Hindlimb muscle (tissue), 1 donor: ENCODE data around the gene PIH1D1. TPM values are rescaled to one million over a fixed set of nuclear protein-coding genes. Genes with fewer than 3 reads are reported as not detected.

Experiments
- polyA plus RNA-seq: library from polyadenylated mRNA; unstranded; fragments of 120-200 nt; gene quantifications from one replicate; pipeline ENCODE4 v1.2.1, GENCODE V29; 2013; ENCODE audit not compliant: insufficient read length

PIH1D1 gene
- polyA plus RNA-seq, 1 donor: 43.8 TPM

Other genes with a start within 250 kb of the PIH1D1 start
- gene SLC6A16, start 126.6 kb downstream of the PIH1D1 start, polyA plus RNA-seq: 1.9 TPM
- 18.5 TPM for gene CD37, start 116.4 kb downstream of the PIH1D1 start, polyA plus RNA-seq
- gene TEAD2, start 89.4 kb downstream of the PIH1D1 start, polyA plus RNA-seq: 72.1 TPM
- 2.4 TPM for gene DKKL1, start 87.9 kb downstream of the PIH1D1 start, polyA plus RNA-seq
- not detected for gene KASH5, start 63.6 kb downstream of the PIH1D1 start, polyA plus RNA-seq
- not detected for gene PTH2, start 28.4 kb downstream of the PIH1D1 start, polyA plus RNA-seq
- gene GFY, start 26.4 kb downstream of the PIH1D1 start, polyA plus RNA-seq: not detected
- gene SLC17A7, start 10.3 kb downstream of the PIH1D1 start, polyA plus RNA-seq: 0.76 TPM
- 14.8 TPM for gene ALDH16A1, start 1.4 kb upstream of the PIH1D1 start, polyA plus RNA-seq
- gene FLT3LG, start 22.4 kb upstream of the PIH1D1 start, polyA plus RNA-seq: 3.5 TPM
- 4,873 TPM for gene RPL13A, start 35.8 kb upstream of the PIH1D1 start, polyA plus RNA-seq
- gene RPS11, start 44.6 kb upstream of the PIH1D1 start, polyA plus RNA-seq: 3,298 TPM
- gene FCGRT, start 60.8 kb upstream of the PIH1D1 start, polyA plus RNA-seq: 178 TPM
- 44.5 TPM for gene RCN3, start 76.2 kb upstream of the PIH1D1 start, polyA plus RNA-seq
- 59.7 TPM for gene NOSIP, start 128.7 kb upstream of the PIH1D1 start, polyA plus RNA-seq
- 0.18 TPM for gene PRRG2, start 129.5 kb upstream of the PIH1D1 start, polyA plus RNA-seq
- 23.3 TPM for gene PRR12, start 139.4 kb upstream of the PIH1D1 start, polyA plus RNA-seq
- 29.1 TPM for gene RRAS, start 188.3 kb upstream of the PIH1D1 start, polyA plus RNA-seq
- gene SCAF1, start 190.4 kb upstream of the PIH1D1 start, polyA plus RNA-seq: 36.4 TPM
- 38.7 TPM for gene IRF3, start 214.0 kb upstream of the PIH1D1 start, polyA plus RNA-seq
- 35.9 TPM for gene BCL2L12, start 214.1 kb upstream of the PIH1D1 start, polyA plus RNA-seq
- 214 TPM for gene PRMT1, start 225.5 kb upstream of the PIH1D1 start, polyA plus RNA-seq
- 2.2 TPM for gene ADM5, start 237.8 kb upstream of the PIH1D1 start, polyA plus RNA-seq
- 6.2 TPM for gene CPT1C, start 239.3 kb upstream of the PIH1D1 start, polyA plus RNA-seq